ENCODE data around the gene MAPK11. TPM values are rescaled to one million over a fixed set of nuclear protein-coding genes. Genes with fewer than 3 reads are reported as not detected.
A peak's percentile ranks its signal among the peaks of the same experiment; 100 is the strongest.

MAPK11 gene
- total RNA-seq, 6 experiments from 2014 or later: 1.7 to 6.4 (median 2.5) TPM

- Histone ChIP-seq H3K27me3 (no peaks in the 10 kb centered on the region), H3K4me1 (peaks cover 0 to 4% (median 2%) of the 10 kb centered on the region in 4 donors), H3K9me3 (no peaks in the 10 kb centered on the region), H3K27ac (peak overlapping the region in 1 of 3 donors; percentile 45), H3K36me3 (peaks cover 6 to 82% (median 28%) of the 10 kb centered on the region in 4 donors), H3K4me3 (no peak overlapping the region)
- no peak for TF ChIP-seq CTCF (IDR thresholded peaks at IDR 0.05)
- TF ChIP-seq POLR2A (IDR thresholded peaks at IDR 0.05): no peak
- intact Hi-C loops (cut with DNase I): no loop called here
- DNase-seq (peak; percentile 87 to 98 (median 97)), ATAC-seq (peak; percentile 70 to 83 (median 79))
- 89% methylated on average over 3 of the region's 42 CpGs for WGBS (ENCODE audit: insufficient coverage, low coverage, low lambda C conversion rate, missing lambda C conversion rate)
These were observed 51.0 kb downstream of the MAPK11 start for GRCh38 chr22:50218996-50219727.

- no CpG with 5 or more reads among the region's 43 CpGs for WGBS (ENCODE audit: insufficient coverage, low coverage, low lambda C conversion rate, missing lambda C conversion rate)
- DNase-seq (peak in 2 of 3 donors; percentile 51 to 73), ATAC-seq (peak; percentile 3 to 29 (median 8))
- peaks cover 5 to 82% (median 28%) of the 10 kb centered on the region in 4 donors for H3K36me3 ChIP-seq
- TF ChIP-seq POLR2A (IDR thresholded peaks at IDR 0.05) (no peak), CTCF (IDR thresholded peaks at IDR 0.05) (no peak)
- H3K4me3 ChIP-seq: no peak overlapping the region
- intact Hi-C loops (cut with DNase I): no loop called here
- H3K27ac ChIP-seq: no peak overlapping the region
- no peaks in the 10 kb centered on the region for H3K27me3 ChIP-seq
- H3K9me3 ChIP-seq: no peaks in the 10 kb centered on the region
- peaks cover 0 to 4% (median 2%) of the 10 kb centered on the region in 4 donors for H3K4me1 ChIP-seq
These were observed 51.8 kb downstream of the MAPK11 start for GRCh38 chr22:50218153-50218995.

GRCh38 chr22:50217543-50218152 lies 52.5 kb downstream of the MAPK11 start:
- Histone ChIP-seq H3K36me3 (peaks cover 6 to 82% (median 32%) of the 10 kb centered on the region in 4 donors), H3K27ac (no peak overlapping the region), H3K9me3 (no peaks in the 10 kb centered on the region), H3K27me3 (no peaks in the 10 kb centered on the region), H3K4me1 (peaks cover 0 to 4% (median 2%) of the 10 kb centered on the region in 4 donors), H3K4me3 (no peak overlapping the region)
- ATAC-seq (no peak), DNase-seq (peak in 1 of 3 donors; percentile 20)
- intact Hi-C loops (cut with DNase I): no loop called here
- WGBS (ENCODE audit: insufficient coverage, low coverage, low lambda C conversion rate, missing lambda C conversion rate): no CpG with 5 or more reads among the region's 21 CpGs
- no peak for TF ChIP-seq POLR2A (IDR thresholded peaks at IDR 0.05)
- TF ChIP-seq CTCF (IDR thresholded peaks at IDR 0.05): no peak

GRCh38 chr22:50216684-50217520 lies 53.3 kb downstream of the MAPK11 start:
- Histone ChIP-seq H3K9me3 (no peaks in the 10 kb centered on the region), H3K4me1 (peaks cover 0 to 4% (median 2%) of the 10 kb centered on the region in 4 donors), H3K4me3 (no peak overlapping the region), H3K36me3 (peaks cover 6 to 83% (median 31%) of the 10 kb centered on the region in 4 donors), H3K27ac (no peak overlapping the region), H3K27me3 (no peaks in the 10 kb centered on the region)
- intact Hi-C loops (cut with DNase I): no loop called here
- 89% methylated on average over 10 of the region's 57 CpGs for WGBS (ENCODE audit: insufficient coverage, low coverage, low lambda C conversion rate, missing lambda C conversion rate)
- DNase-seq (peak in 2 of 3 donors; percentile 35 to 58), ATAC-seq (no peak)
- TF ChIP-seq CTCF (IDR thresholded peaks at IDR 0.05) (no peak), POLR2A (IDR thresholded peaks at IDR 0.05) (no peak)

Measured in right lobe of liver (tissue), 6 donors.